ENCODE data around the gene PPIF. TPM values are rescaled to one million over a fixed set of nuclear protein-coding genes. Genes with fewer than 3 reads are reported as not detected.

PPIF gene
- total RNA-seq, 2 donors from 2014 or later = 19.2 to 67.9 TPM

- Histone ChIP-seq H3K4me3 (no peak overlapping the region), H3K9me3 (no peaks in the 10 kb centered on the region), H3K36me3 (replicated peaks in 1 of 2; ENCODE audit: insufficient read depth in 1 of 2, low read depth in 2 of 2) (peaks cover 0 to 19% of the 10 kb centered on the region in 2 donors), H3K27me3 (no peaks in the 10 kb centered on the region), H3K27ac (no peak overlapping the region), H3K4me1 (peaks cover 5% of the 10 kb centered on the region)
- WGBS, 2 donors = 65 to 72% methylated on average over 5 of the region's 5 CpGs
- ATAC-seq = no peak
- intact Hi-C loops (cut with DNase I) = no loop called here
- DNase-seq = no peak
- no peak for TF ChIP-seq CTCF (IDR thresholded peaks at IDR 0.05)
- TF ChIP-seq POLR2A (IDR thresholded peaks at IDR 0.05) = no peak
These were observed 8.8 kb downstream of the PPIF start for GRCh38 chr10:79356104-79356503.

- Histone ChIP-seq H3K27me3 (no peaks in the 10 kb centered on the region), H3K27ac (no peak overlapping the region), H3K4me3 (no peak overlapping the region), H3K36me3 (replicated peaks in 1 of 2; ENCODE audit: insufficient read depth in 1 of 2, low read depth in 2 of 2) (peaks cover 0 to 12% of the 10 kb centered on the region in 2 donors), H3K4me1 (peaks cover 5% of the 10 kb centered on the region), H3K9me3 (no peaks in the 10 kb centered on the region)
- 88 to 92% methylated on average over 9 of the region's 9 CpGs for WGBS, 2 donors
- TF ChIP-seq POLR2A (IDR thresholded peaks at IDR 0.05) (no peak), CTCF (IDR thresholded peaks at IDR 0.05) (no peak)
- DNase-seq = no peak
- ATAC-seq = no peak
- intact Hi-C loops (cut with DNase I) = no loop called here
These were observed 9.9 kb downstream of the PPIF start for GRCh38 chr10:79357180-79357579.

GRCh38 chr10:79358811-79359210 is 11.5 kb downstream of the PPIF start:
- no peaks in the 10 kb centered on the region for H3K9me3 ChIP-seq
- H3K27ac ChIP-seq = no peak overlapping the region
- no peaks in the 10 kb centered on the region for H3K27me3 ChIP-seq
- DNase-seq (peak in 3 of 4 donors; percentile 41 to 71 (median 52)), ATAC-seq (peak; percentile 64)
- H3K4me1 ChIP-seq = peaks cover 5% of the 10 kb centered on the region
- H3K4me3 ChIP-seq = no peak overlapping the region
- intact Hi-C loops (cut with DNase I) = no loop called here
- TF ChIP-seq POLR2A (IDR thresholded peaks at IDR 0.05) = no peak
- TF ChIP-seq CTCF (IDR thresholded peaks at IDR 0.05) = peak in 1 of 7 experiments; percentile 11
- H3K36me3 ChIP-seq (replicated peaks in 1 of 2; ENCODE audit: insufficient read depth in 1 of 2, low read depth in 2 of 2) = peaks cover 0 to 7% of the 10 kb centered on the region in 2 donors
- 41 to 45% methylated on average over 5 of the region's 5 CpGs for WGBS, 2 donors

- DNase-seq (no peak), ATAC-seq (no peak)
- TF ChIP-seq POLR2A (IDR thresholded peaks at IDR 0.05) (no peak), CTCF (IDR thresholded peaks at IDR 0.05) (no peak)
- no peaks in the 10 kb centered on the region for H3K27me3 ChIP-seq
- H3K27ac ChIP-seq = no peak overlapping the region
- H3K36me3 ChIP-seq (replicated peaks in 1 of 2; ENCODE audit: insufficient read depth in 1 of 2, low read depth in 2 of 2) = peaks cover 0 to 4% of the 10 kb centered on the region in 2 donors
- intact Hi-C loops (cut with DNase I) = no loop called here
- no peak overlapping the region for H3K4me3 ChIP-seq
- H3K4me1 ChIP-seq = peaks cover 5% of the 10 kb centered on the region
- WGBS, 2 donors = 82 to 98% methylated on average over 6 of the region's 6 CpGs
- no peaks in the 10 kb centered on the region for H3K9me3 ChIP-seq
These were observed 12.7 kb downstream of the PPIF start for GRCh38 chr10:79359816-79360498.
